Measurements from ENCODE around the gene NBPF6.
"Not testable (repeated sequence)": the region's sequence is repeated elsewhere in the genome, so short reads cannot be mapped to it uniquely, and the experiment has no call there.

NBPF6 gene

GRCh38 chr1:108470750-108471149 lies 20.6 kb downstream of the NBPF6 start:
- H3K9me3 Mint-ChIP-seq; H3K4me1 Mint-ChIP-seq; DNase-seq (ENCODE audit: low spot score in 2 of 2); H3K36me3 Mint-ChIP-seq; H3K27ac Mint-ChIP-seq; ATAC-seq (ENCODE audit: low read depth); H3K4me3 Mint-ChIP-seq: not testable (repeated sequence)
- H3K27me3 Mint-ChIP-seq, result peaks cover 18% of the 10 kb centered on the region

GRCh38 chr1:108474516-108474915 lies 24.4 kb downstream of the NBPF6 start:
- not testable (repeated sequence) for H3K36me3 Mint-ChIP-seq, H3K4me3 Mint-ChIP-seq

GRCh38 chr1:108478429-108479015 lies 28.4 kb downstream of the NBPF6 start:
- H3K36me3 Mint-ChIP-seq, result peaks cover 8% of the 10 kb centered on the region
- ATAC-seq (ENCODE audit: low read depth), result no peak

More at GRCh38 chr1:108474516-108474915, 24.4 kb downstream of the NBPF6 start:
- H3K27ac Mint-ChIP-seq; DNase-seq (ENCODE audit: low spot score in 2 of 2); ATAC-seq (ENCODE audit: low read depth); H3K4me1 Mint-ChIP-seq: not testable (repeated sequence)
- Mint-ChIP-seq H3K9me3 (peaks cover 15% of the 10 kb centered on the region), H3K27me3 (peaks cover 20% of the 10 kb centered on the region)

GRCh38 chr1:108482708-108483107 lies 32.6 kb downstream of the NBPF6 start:
- Mint-ChIP-seq H3K4me1 (no peaks in the 10 kb centered on the region), H3K9me3 (peaks cover 9% of the 10 kb centered on the region), H3K27ac (no peak overlapping the region), H3K4me3 (no peak overlapping the region), H3K36me3 (peaks cover 3% of the 10 kb centered on the region), H3K27me3 (peaks cover 4% of the 10 kb centered on the region)
- ATAC-seq (ENCODE audit: low read depth), result no peak
- DNase-seq (ENCODE audit: low spot score in 2 of 2), result no peak

More at GRCh38 chr1:108478429-108479015, 28.4 kb downstream of the NBPF6 start:
- Mint-ChIP-seq H3K27ac (no peak overlapping the region), H3K27me3 (peaks cover 17% of the 10 kb centered on the region), H3K4me1 (no peaks in the 10 kb centered on the region), H3K4me3 (no peak overlapping the region), H3K9me3 (peaks cover 19% of the 10 kb centered on the region)
- DNase-seq (ENCODE audit: low spot score in 2 of 2), result no peak

GRCh38 chr1:108485990-108486389 lies 35.8 kb downstream of the NBPF6 start:
- H3K4me1 Mint-ChIP-seq; ATAC-seq (ENCODE audit: low read depth); H3K27me3 Mint-ChIP-seq; H3K9me3 Mint-ChIP-seq; H3K27ac Mint-ChIP-seq; DNase-seq (ENCODE audit: low spot score in 2 of 2); H3K4me3 Mint-ChIP-seq; H3K36me3 Mint-ChIP-seq: not testable (repeated sequence)

GRCh38 chr1:108486707-108487106 lies 36.6 kb downstream of the NBPF6 start:
- not testable (repeated sequence) for ATAC-seq (ENCODE audit: low read depth); H3K9me3 Mint-ChIP-seq; H3K4me3 Mint-ChIP-seq; H3K36me3 Mint-ChIP-seq; H3K27me3 Mint-ChIP-seq; DNase-seq (ENCODE audit: low spot score in 2 of 2); H3K27ac Mint-ChIP-seq; H3K4me1 Mint-ChIP-seq

- not testable (repeated sequence) for H3K9me3 Mint-ChIP-seq; ATAC-seq (ENCODE audit: low read depth); H3K27ac Mint-ChIP-seq; H3K36me3 Mint-ChIP-seq; H3K27me3 Mint-ChIP-seq; H3K4me1 Mint-ChIP-seq; H3K4me3 Mint-ChIP-seq; DNase-seq (ENCODE audit: low spot score in 2 of 2)
These were observed 44.9 kb downstream of the NBPF6 start for GRCh38 chr1:108495008-108495407.

- not testable (repeated sequence) for H3K36me3 Mint-ChIP-seq; H3K4me3 Mint-ChIP-seq; H3K4me1 Mint-ChIP-seq; ATAC-seq (ENCODE audit: low read depth); H3K9me3 Mint-ChIP-seq; H3K27me3 Mint-ChIP-seq; DNase-seq (ENCODE audit: low spot score in 2 of 2); H3K27ac Mint-ChIP-seq
These were observed 46.7 kb downstream of the NBPF6 start for GRCh38 chr1:108496856-108497255.

- no peak overlapping the region for H3K4me3 Mint-ChIP-seq
- DNase-seq (ENCODE audit: low spot score in 2 of 2), result no peak
- no peaks in the 10 kb centered on the region for H3K4me1 Mint-ChIP-seq
- H3K27me3 Mint-ChIP-seq, result peaks cover 4% of the 10 kb centered on the region
- no peaks in the 10 kb centered on the region for H3K36me3 Mint-ChIP-seq
- no peaks in the 10 kb centered on the region for H3K9me3 Mint-ChIP-seq
- H3K27ac Mint-ChIP-seq, result no peak overlapping the region
- no peak for ATAC-seq (ENCODE audit: low read depth)
These were observed 52.0 kb downstream of the NBPF6 start for GRCh38 chr1:108502138-108502537.

- no peak overlapping the region for H3K4me3 Mint-ChIP-seq
- no peak for ATAC-seq (ENCODE audit: low read depth)
- H3K4me1 Mint-ChIP-seq, result no peaks in the 10 kb centered on the region
- no peak for DNase-seq (ENCODE audit: low spot score in 2 of 2)
- H3K9me3 Mint-ChIP-seq, result no peaks in the 10 kb centered on the region
- H3K27me3 Mint-ChIP-seq, result peaks cover 4% of the 10 kb centered on the region
- H3K36me3 Mint-ChIP-seq, result no peaks in the 10 kb centered on the region
- H3K27ac Mint-ChIP-seq, result no peak overlapping the region
These were observed 52.5 kb downstream of the NBPF6 start for GRCh38 chr1:108502624-108503023.

- Mint-ChIP-seq H3K4me3 (no peak overlapping the region), H3K4me1 (no peaks in the 10 kb centered on the region), H3K27ac (no peak overlapping the region), H3K27me3 (peaks cover 4% of the 10 kb centered on the region), H3K36me3 (no peaks in the 10 kb centered on the region), H3K9me3 (no peaks in the 10 kb centered on the region)
- ATAC-seq (ENCODE audit: low read depth) (no peak), DNase-seq (ENCODE audit: low spot score in 2 of 2) (no peak)
These were observed 53.1 kb downstream of the NBPF6 start for GRCh38 chr1:108503062-108503733.

GRCh38 chr1:108504447-108504846 lies 54.3 kb downstream of the NBPF6 start:
- Mint-ChIP-seq H3K27me3 (peaks cover 4% of the 10 kb centered on the region), H3K36me3 (no peaks in the 10 kb centered on the region), H3K27ac (no peak overlapping the region), H3K4me3 (no peak overlapping the region), H3K4me1 (no peaks in the 10 kb centered on the region), H3K9me3 (no peaks in the 10 kb centered on the region)
- ATAC-seq (ENCODE audit: low read depth), result no peak
- no peak for DNase-seq (ENCODE audit: low spot score in 2 of 2)

- Mint-ChIP-seq H3K4me1 (no peaks in the 10 kb centered on the region), H3K36me3 (no peaks in the 10 kb centered on the region), H3K9me3 (no peaks in the 10 kb centered on the region), H3K27me3 (peaks cover 4% of the 10 kb centered on the region), H3K4me3 (no peak overlapping the region), H3K27ac (no peak overlapping the region)
- DNase-seq (ENCODE audit: low spot score in 2 of 2), result no peak
- ATAC-seq (ENCODE audit: low read depth), result no peak
These were observed 55.6 kb downstream of the NBPF6 start for GRCh38 chr1:108505763-108506070.

GRCh38 chr1:108511764-108512163 lies 61.6 kb downstream of the NBPF6 start:
- DNase-seq (ENCODE audit: low spot score in 2 of 2) (no peak), ATAC-seq (ENCODE audit: low read depth) (no peak)
- H3K27me3 Mint-ChIP-seq, result no peaks in the 10 kb centered on the region
- no peak overlapping the region for H3K4me3 Mint-ChIP-seq
- no peak overlapping the region for H3K27ac Mint-ChIP-seq
- H3K9me3 Mint-ChIP-seq, result no peaks in the 10 kb centered on the region
- no peaks in the 10 kb centered on the region for H3K36me3 Mint-ChIP-seq
- no peaks in the 10 kb centered on the region for H3K4me1 Mint-ChIP-seq

Data from memory B cell (primary cell).